HepG2 (cell line): ENCODE results near the gene USF1. TPM values are rescaled to one million over a fixed set of nuclear protein-coding genes. Genes with fewer than 3 reads are reported as not detected.

Source experiments
- ARID4A ChIP-seq: sonication (generic); formaldehyde crosslinking; IDR thresholded peaks from 2 replicates; pipeline ENCODE4 v1.5.0; 2020; ENCODE audit warnings: mild to moderate bottlenecking, missing genetic modification reagents, borderline replicate concordance
- CBX5 ChIP-seq: sonication (generic); formaldehyde crosslinking; IDR thresholded peaks from 2 replicates; pipeline ENCODE4 v1.4.0; 2020; ENCODE audit warnings: missing genetic modification reagents, borderline replicate concordance
- HCFC1 ChIP-seq: fragments of 150-350 bp; IDR thresholded peaks from 2 replicates; pipeline ENCODE4 v1.6.1; 2014; ENCODE audit warnings: low read depth, low read length
- NFATC3 ChIP-seq: sonication (generic); formaldehyde crosslinking; IDR thresholded peaks from 2 replicates; pipeline ENCODE4 v1.5.1; 2020; ENCODE audit warnings: mild to moderate bottlenecking, missing genetic modification reagents
- STAT6 ChIP-seq: sonication (generic); formaldehyde crosslinking; IDR thresholded peaks from 2 replicates; pipeline ENCODE4 v1.4.0; 2020; ENCODE audit warnings: missing genetic modification reagents, mild to moderate bottlenecking, borderline replicate concordance
- USF2 ChIP-seq, 2 experiments: sonication (generic) in 1 of 2; formaldehyde crosslinking in 1 of 2; IDR thresholded peaks; 2 replicates each; pipeline versions ENCODE4 v1.5.1 to v1.6.1; 2011 to 2020; ENCODE audit warnings: borderline replicate concordance in 1 of 2, low read depth in 1 of 2, low read length in 1 of 2, mild to moderate bottlenecking in 1 of 2, missing genetic modification reagents in 1 of 2, moderate library complexity in 1 of 2
- ZFY ChIP-seq: sonication (generic); formaldehyde crosslinking; IDR thresholded peaks from 2 replicates; pipeline ENCODE4 v1.4.0; 2020; ENCODE audit warnings: missing genetic modification reagents
- ZMAT5 ChIP-seq: sonication (generic); formaldehyde crosslinking; IDR thresholded peaks from 2 replicates; pipeline ENCODE4 v1.5.0; 2020; ENCODE audit warnings: mild to moderate bottlenecking, low read depth, missing genetic modification reagents, borderline replicate concordance
- ZNF281 ChIP-seq: sonication (generic); formaldehyde crosslinking; IDR thresholded peaks from 2 replicates; pipeline ENCODE4 v1.4.0; 2020; ENCODE audit warnings: missing genetic modification reagents, borderline replicate concordance
- ZNF33B ChIP-seq: sonication (generic); formaldehyde crosslinking; IDR thresholded peaks from 2 replicates; pipeline ENCODE4 v1.5.1; 2020; ENCODE audit warnings: mild to moderate bottlenecking, missing genetic modification reagents
- ZNF788 ChIP-seq: sonication (generic); formaldehyde crosslinking; IDR thresholded peaks from 2 replicates; pipeline ENCODE4 v1.5.0; 2020; ENCODE audit warnings: mild to moderate bottlenecking, missing genetic modification reagents, borderline replicate concordance
- polyA plus RNA-seq, 8 experiments: library from polyadenylated mRNA; depleted of rRNA in 3 of 8; stranded (reverse) in 7 of 8; unstranded in 1 of 8; fragments of >200 nt; fragmentation: Illumina TruSeq in 4 of 8; extraction: Trizol in 4 of 8; gene quantifications; 2 replicates each; pipeline versions ENCODE4 v1.2.1 to v1.2.3, GENCODE V29; 2011 to 2016; ENCODE audit warnings: low read depth in 4 of 8, missing spikeins in 1 of 8, mixed read lengths in 1 of 8; ENCODE audit not compliant: insufficient read depth in 1 of 8
- total RNA-seq, 5 experiments: library from RNA; depleted of rRNA; stranded (reverse); fragments of >200 nt; fragmentation: Illumina TruSeq; extraction: Trizol; gene quantifications; 2 replicates each; pipeline ENCODE4 v1.2.3, GENCODE V29; 2016; ENCODE audit warnings: low read depth in 1 of 5

USF1 gene
- total and polyA plus RNA-seq, 2 of the 13 experiments (the other 11 are each of a cell fraction or from before 2014, with no cell fraction given): 26.9 to 39.4 TPM

- TF ChIP-seq USF2 (IDR thresholded peaks at IDR 0.05; ENCODE audit: low read depth, low read length): no peak
- TF ChIP-seq USF2 (CRISPR knock-in tag; IDR thresholded peaks at IDR 0.05; ENCODE audit: borderline replicate concordance): no peak
- 0 out of 2 replicates have a peak, but pooled peaks have one; percentile 24 for TF ChIP-seq ZNF33B (CRISPR knock-in tag)
- peak; percentile 94 for TF ChIP-seq STAT6 (CRISPR knock-in tag)
- 0 out of 2 replicates have a peak, but pooled peaks have one; percentile 61 for TF ChIP-seq NFATC3 (CRISPR knock-in tag)
- TF ChIP-seq ZFY (CRISPR knock-in tag): peak; percentile 78
- TF ChIP-seq CBX5: 0 out of 2 replicates have a peak, but pooled peaks have one; percentile 32
- peak; percentile 91 for TF ChIP-seq ZNF788
- 0 out of 2 replicates have a peak, but pooled peaks have one; percentile 9 for TF ChIP-seq ZNF281 (CRISPR knock-in tag)
- TF ChIP-seq HCFC1: peak; percentile 78
- TF ChIP-seq ZMAT5 (CRISPR knock-in tag): no peak
- peak; percentile 33; the same call in 1 of the 2 replicates for TF ChIP-seq ARID4A (CRISPR knock-in tag)
Observed at GRCh38 chr1:161045736-161046604, at the start of gene USF1 (continued).
